AG09309 (cell line): ENCODE measurements around the gene PTP4A1.

Experiments
- DNase-seq: peaks from one replicate; pipeline ENCODE4 v3.0.0-alpha.2; 2010; ENCODE audit warnings: low read depth
- H3K4me3 ChIP-seq: 2 replicates; pipeline ENCODE4 v1.5.1; 2011; ENCODE audit warnings: mild to moderate bottlenecking, low read depth, low read length, moderate library complexity; ENCODE audit not compliant: control insufficient read depth
- TF ChIP-seq, protein P1 (sequence below): IDR thresholded peaks from 2 replicates; pipeline ENCODE4 v1.5.1; 2011; ENCODE audit warnings: mild to moderate bottlenecking, low read depth, low read length, inconsistent platforms; ENCODE audit not compliant: insufficient read depth, control insufficient read depth; ENCODE audit errors: missing control alignments

PTP4A1 gene

DNA sequence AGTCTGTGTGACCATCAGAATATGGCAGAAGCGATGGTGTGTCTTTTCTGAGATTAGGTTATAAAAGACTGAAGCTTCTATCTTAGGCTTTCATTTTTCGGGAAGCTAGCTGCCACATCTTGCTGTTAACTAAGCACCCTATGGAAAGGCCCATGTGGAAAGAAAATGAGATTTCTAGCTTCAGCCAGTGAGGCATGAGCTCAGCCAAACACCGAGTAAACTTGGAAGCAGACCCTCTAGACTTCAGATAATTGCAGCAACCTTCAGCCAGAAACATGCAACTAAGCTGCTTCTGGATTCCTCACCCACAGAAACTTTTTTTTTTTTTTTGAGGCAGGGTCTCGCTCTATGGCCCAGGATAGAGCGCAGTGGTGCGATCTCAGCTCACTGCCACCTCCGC, 20.6 kb downstream of the PTP4A1 start:
- TF ChIP-seq, protein P1, sequence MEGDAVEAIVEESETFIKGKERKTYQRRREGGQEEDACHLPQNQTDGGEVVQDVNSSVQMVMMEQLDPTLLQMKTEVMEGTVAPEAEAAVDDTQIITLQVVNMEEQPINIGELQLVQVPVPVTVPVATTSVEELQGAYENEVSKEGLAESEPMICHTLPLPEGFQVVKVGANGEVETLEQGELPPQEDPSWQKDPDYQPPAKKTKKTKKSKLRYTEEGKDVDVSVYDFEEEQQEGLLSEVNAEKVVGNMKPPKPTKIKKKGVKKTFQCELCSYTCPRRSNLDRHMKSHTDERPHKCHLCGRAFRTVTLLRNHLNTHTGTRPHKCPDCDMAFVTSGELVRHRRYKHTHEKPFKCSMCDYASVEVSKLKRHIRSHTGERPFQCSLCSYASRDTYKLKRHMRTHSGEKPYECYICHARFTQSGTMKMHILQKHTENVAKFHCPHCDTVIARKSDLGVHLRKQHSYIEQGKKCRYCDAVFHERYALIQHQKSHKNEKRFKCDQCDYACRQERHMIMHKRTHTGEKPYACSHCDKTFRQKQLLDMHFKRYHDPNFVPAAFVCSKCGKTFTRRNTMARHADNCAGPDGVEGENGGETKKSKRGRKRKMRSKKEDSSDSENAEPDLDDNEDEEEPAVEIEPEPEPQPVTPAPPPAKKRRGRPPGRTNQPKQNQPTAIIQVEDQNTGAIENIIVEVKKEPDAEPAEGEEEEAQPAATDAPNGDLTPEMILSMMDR = no peak
- DNase-seq = no peak
- H3K4me3 ChIP-seq = no peak overlapping the region

DNA sequence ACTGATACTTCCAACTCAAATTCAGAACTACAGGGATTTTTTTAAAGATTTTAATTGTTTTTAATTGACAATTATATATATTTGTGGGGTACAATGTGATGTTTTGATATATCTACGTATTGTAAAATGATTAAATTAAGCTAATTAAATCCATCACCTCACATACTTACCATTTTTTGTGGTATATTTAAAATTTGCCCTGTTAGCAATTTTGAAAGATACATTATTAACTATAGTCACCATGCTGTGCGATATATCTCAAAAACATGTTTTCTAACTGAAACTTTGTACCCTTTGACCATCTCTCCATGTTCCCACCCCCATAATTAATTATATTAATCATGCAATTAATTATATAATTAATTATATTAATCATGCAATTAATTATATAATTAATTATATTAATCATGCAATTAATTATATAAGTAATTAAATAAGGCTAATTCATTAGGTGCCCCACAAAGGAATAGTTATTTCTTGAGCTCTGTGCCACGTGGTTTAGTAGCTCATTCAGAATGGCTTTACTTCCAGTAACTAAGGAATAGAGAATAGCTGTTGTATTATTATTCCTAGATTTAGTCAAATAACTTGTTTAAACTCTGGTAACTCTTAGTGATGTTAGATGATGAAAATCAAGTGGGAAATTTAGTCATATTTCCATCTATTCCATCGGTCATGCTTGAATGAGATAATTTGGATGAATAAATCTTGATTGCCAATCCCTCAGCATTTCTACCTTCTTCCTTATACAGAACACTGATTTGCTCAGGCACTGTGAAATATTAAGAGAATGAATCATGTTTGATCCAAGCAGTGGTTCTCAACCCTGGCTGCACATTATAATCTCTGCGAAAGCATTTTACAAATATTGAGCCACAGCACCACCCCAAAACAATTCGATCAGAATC, 25.1 kb downstream of the PTP4A1 start:
- TF ChIP-seq, protein P1 = no peak
- no peak for DNase-seq
- H3K4me3 ChIP-seq = peak overlapping the region; percentile 52

DNA sequence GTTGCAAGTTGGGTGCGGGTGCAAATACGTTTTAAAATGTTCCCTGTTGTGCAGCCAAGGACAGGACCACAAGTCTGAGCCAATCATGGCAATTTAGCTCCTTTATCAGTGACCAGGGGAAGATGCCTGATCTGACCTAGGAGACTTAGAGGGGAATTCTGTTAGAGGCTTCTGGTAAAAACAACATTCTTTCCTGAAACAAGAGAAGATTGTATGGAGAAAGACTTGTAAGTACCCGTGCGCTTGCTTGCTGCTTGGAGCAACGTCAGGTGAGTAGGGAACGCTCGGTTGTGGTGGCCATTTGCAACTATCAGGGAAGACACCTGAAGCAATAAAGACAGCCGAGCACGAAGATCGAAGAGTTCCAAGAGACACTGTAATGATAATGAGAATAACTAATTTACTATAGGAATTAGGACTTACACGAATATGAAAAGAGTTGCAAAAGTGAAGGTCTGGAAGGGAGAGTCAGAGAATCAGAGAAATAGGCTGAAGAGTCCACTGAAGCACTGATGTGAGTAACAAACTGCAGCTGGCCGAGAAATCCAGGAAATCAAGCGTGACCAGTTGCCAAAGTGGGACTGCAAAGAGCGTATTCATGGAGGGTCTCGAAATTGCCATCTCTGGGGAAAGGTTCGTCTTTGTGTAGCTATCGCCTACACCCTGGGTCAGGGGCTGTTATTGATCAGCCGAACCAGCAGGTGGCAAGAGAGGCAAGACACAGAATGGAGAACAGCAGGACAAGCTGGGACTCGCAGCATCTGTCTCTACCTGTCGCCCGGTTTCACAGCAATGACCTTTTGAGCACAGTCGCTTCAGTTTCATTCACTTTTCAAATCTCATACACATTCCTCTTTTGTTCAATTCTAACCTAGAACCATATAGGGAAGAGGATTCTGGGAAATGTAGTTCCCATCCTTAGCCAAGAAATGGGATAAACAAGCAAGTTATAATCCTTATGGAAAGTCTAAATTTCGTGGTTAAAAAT, 26.1 kb downstream of the PTP4A1 start:
- H3K4me3 ChIP-seq = peak overlapping the region; percentile 52
- no peak for DNase-seq

DNA sequence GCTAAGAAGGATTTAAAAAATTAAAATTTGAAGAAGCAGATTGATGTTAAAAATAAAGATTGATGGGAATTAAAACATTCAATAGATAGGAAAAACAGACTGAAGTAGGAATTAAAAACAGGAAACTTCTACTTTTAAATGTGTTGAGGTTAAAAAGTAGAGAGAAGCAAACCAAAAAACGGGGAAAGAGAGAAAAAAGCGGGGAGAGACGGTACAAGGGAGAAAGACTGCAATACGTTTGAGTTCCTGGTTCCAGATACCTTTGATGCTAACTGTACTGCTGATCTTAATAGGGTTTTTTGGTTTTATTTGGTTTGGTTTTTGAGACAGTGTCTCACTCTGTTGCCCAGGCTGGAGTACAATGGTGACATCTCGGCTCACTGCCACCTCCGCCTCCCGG, 27.0 kb downstream of the PTP4A1 start:
- H3K4me3 ChIP-seq = no peak overlapping the region
- TF ChIP-seq, protein P1 = no peak
- DNase-seq = no peak

More for the DNA sequence above, 26.1 kb downstream of the PTP4A1 start:
- TF ChIP-seq, protein P1 = peak; percentile 85

DNA sequence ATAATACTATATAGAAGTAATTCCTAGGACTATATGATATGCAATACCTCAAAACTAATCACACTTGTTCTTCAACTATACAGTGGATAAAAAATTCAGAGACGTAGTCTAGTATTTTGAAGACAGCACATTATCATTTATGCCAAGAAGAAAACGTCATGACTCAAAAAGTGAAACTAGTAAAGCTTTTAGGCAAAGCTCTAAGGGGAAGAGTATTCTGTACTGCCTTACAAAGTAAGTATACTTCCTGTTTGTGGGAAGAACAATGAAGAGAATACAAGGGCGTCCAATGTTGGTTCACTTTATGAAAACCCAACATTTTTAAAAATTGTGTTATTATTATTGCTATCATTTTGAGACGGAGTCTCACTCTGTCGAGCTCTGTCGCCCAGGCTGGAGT, 27.9 kb downstream of the PTP4A1 start:
- DNase-seq = no peak
- TF ChIP-seq, protein P1 = no peak
- H3K4me3 ChIP-seq = no peak overlapping the region

DNA sequence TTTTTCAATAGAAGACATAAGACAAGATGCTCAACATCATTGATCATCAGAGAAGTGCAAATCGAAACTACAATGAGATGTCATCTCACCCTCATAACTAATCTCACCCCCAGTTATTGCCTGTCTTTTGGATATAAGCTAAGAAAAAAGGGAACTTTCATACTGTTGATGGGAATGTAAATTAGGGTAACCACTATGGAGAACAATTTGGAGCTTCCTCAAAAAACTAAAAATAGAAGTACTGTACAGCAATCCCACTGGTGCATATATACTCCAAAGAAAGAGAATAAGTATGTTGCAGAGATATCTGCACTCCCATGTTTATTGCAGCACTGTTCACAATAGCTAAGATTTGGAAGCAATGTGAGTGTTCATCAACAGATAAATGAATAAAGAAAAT, 37.0 kb downstream of the PTP4A1 start:
- TF ChIP-seq, protein P1 = no peak
- H3K4me3 ChIP-seq = no peak overlapping the region
- DNase-seq = no peak
